Naive thymus-derived CD4-positive, alpha-beta T cell (primary cell): ENCODE results near the gene AP1B1. TPM values are rescaled to one million over a fixed set of nuclear protein-coding genes. Genes with fewer than 3 reads are reported as not detected.

ENCODE experiments used
- ATAC-seq: fragments of 150-1000 bp; cut with Tn5 transposase; 2 replicates; pipeline ENCODE4 v1.10.0; 2021; ENCODE audit warnings: mild to moderate bottlenecking, moderate library complexity
- CTCF ChIA-PET: fragments of 350-600 bp; sonication (Branson Sonifier 250); formaldehyde crosslinking; loops from one replicate; lab custom pipeline; 2021; ENCODE audit warnings: antibody characterized with exemption; lab: Charles Lee
- POLR2A ChIA-PET: fragments of 350-600 bp; sonication (Branson Sonifier 250); formaldehyde crosslinking; loops from one replicate; lab custom pipeline; 2021; ENCODE audit warnings: antibody characterized with exemption, inconsistent platforms; lab: Charles Lee
- DNase-seq, 9 donors: peaks; one replicate each; pipeline versions ENCODE4 v3.0.0 to v3.0.0-alpha.2; 2020 to 2022; ENCODE audit warnings: mixed read lengths in 1 of 9
- H3K27ac ChIP-seq: one replicate; pipeline ENCODE4 v1.7.0; 2013; ENCODE audit warnings: mild to moderate bottlenecking, low read depth, low read length, moderate library complexity
- H3K27me3 ChIP-seq, 2 donors: one replicate each; pipeline ENCODE4 v1.7.0; 2013; ENCODE audit warnings: low read length in 2 of 2, mild to moderate bottlenecking in 2 of 2, moderate library complexity in 2 of 2; ENCODE audit not compliant: control insufficient read depth in 2 of 2, insufficient read depth in 2 of 2
- H3K36me3 ChIP-seq, 3 experiments: 1 replicate in 2 of 3; 2 replicates in 1 of 3; pipeline ENCODE4 v1.7.0; 2013; ENCODE audit warnings: low read length in 3 of 3, mild to moderate bottlenecking in 3 of 3, moderate library complexity in 1 of 3; ENCODE audit not compliant: insufficient read depth in 3 of 3, control insufficient read depth in 2 of 3
- H3K4me1 ChIP-seq, 2 donors: one replicate each; pipeline ENCODE4 v1.7.0; 2013; ENCODE audit warnings: low read length in 2 of 2, mild to moderate bottlenecking in 2 of 2, moderate library complexity in 1 of 2; ENCODE audit not compliant: control insufficient read depth in 2 of 2, insufficient read depth in 2 of 2
- H3K4me3 ChIP-seq: 2 replicates; pipeline ENCODE4 v1.7.0; 2013; ENCODE audit warnings: mild to moderate bottlenecking, low read length
- H3K9me3 ChIP-seq, 3 experiments: 1 replicate in 2 of 3; 2 replicates in 1 of 3; pipeline ENCODE4 v1.7.0; 2013; ENCODE audit warnings: low read length in 3 of 3; ENCODE audit not compliant: control insufficient read depth in 2 of 3
- H3K27ac Mint-ChIP-seq, 9 donors: one replicate each; pipeline ENCODE4 v1.8.0; 2020 to 2022; ENCODE audit warnings: mixed read lengths in 9 of 9, mild to moderate bottlenecking in 8 of 9, moderate library complexity in 5 of 9, inconsistent platforms in 2 of 9
- H3K27me3 Mint-ChIP-seq, 5 donors: one replicate each; pipeline ENCODE4 v1.8.0; 2021 to 2022; ENCODE audit warnings: mixed read lengths in 5 of 5, mild to moderate bottlenecking in 1 of 5
- H3K36me3 Mint-ChIP-seq, 5 donors: one replicate each; pipeline ENCODE4 v1.8.0; 2020 to 2022; ENCODE audit warnings: mixed read lengths in 5 of 5, mild to moderate bottlenecking in 3 of 5, inconsistent platforms in 1 of 5
- H3K4me1 Mint-ChIP-seq, 7 donors: one replicate each; pipeline ENCODE4 v1.8.0; 2020 to 2022; ENCODE audit warnings: mixed read lengths in 7 of 7, mild to moderate bottlenecking in 3 of 7, inconsistent platforms in 1 of 7
- H3K4me3 Mint-ChIP-seq, 10 donors: one replicate each; pipeline ENCODE4 v1.8.0; 2020 to 2022; ENCODE audit warnings: mild to moderate bottlenecking in 10 of 10, mixed read lengths in 10 of 10, moderate library complexity in 6 of 10, inconsistent platforms in 2 of 10
- H3K9me3 Mint-ChIP-seq, 11 donors: one replicate each; pipeline ENCODE4 v1.8.0; 2020 to 2022; ENCODE audit warnings: mixed read lengths in 11 of 11, mild to moderate bottlenecking in 4 of 11, inconsistent platforms in 1 of 11, moderate library complexity in 1 of 11
- intact Hi-C, 2 donors: fragments of 100-400 bp; cut with micrococcal nuclease; formaldehyde crosslinking; loops; one replicate each; pipeline ENCODE4 v1.15.1; 2023
- polyA plus RNA-seq, 2 donors: library from polyadenylated mRNA; unstranded; fragments of 300-500 nt; fragmentation: Illumina TruSeq; gene quantifications; one replicate each; pipeline ENCODE4 v1.2.3, GENCODE V29; 2021
- total RNA-seq, 6 experiments: library from RNA in 5 of 6; stranded (reverse) in 5 of 6; gene quantifications; 1 replicate in 5 of 6; 2 replicates in 1 of 6; pipeline ENCODE4 v1.2.3 and lab custom pipeline; 2021 to 2026

Gene AP1B1
- total and polyA plus RNA-seq, 7 experiments from 2014 or later, result 15.0 to 77.7 (median 38.9) TPM

GRCh38 chr22:29307596-29308147, 80.7 kb downstream of the AP1B1 start:
- POLR2A ChIA-PET, result no interaction called here
- H3K4me1 Mint-ChIP-seq, result peaks cover 7 to 23% (median 13%) of the 10 kb centered on the region in 7 donors
- Histone ChIP-seq H3K36me3 (no peaks in the 10 kb centered on the region), H3K4me1 (peaks cover 3 to 10% of the 10 kb centered on the region in 2 donors), H3K27ac (no peak overlapping the region), H3K9me3 (no peaks in the 10 kb centered on the region), H3K27me3 (peaks cover 0 to 12% of the 10 kb centered on the region in 2 donors), H3K4me3 (no peak overlapping the region)
- no peaks in the 10 kb centered on the region for H3K36me3 Mint-ChIP-seq
- intact Hi-C loops, result loop anchor here in 1 of 2 donors (2.0 to 5.0 kb wide), 2 partner anchors 39 to 110 kb away; partner anchors contain the start of gene EWSR1
- no peak for ATAC-seq
- CTCF ChIA-PET, result no interaction called here
- peaks cover 13 to 28% (median 21%) of the 10 kb centered on the region in 5 donors for H3K27me3 Mint-ChIP-seq
- H3K27ac Mint-ChIP-seq, result no peak overlapping the region
- H3K4me3 Mint-ChIP-seq, result peak overlapping the region; percentile 72 to 93 (median 85)
- H3K9me3 Mint-ChIP-seq, result peaks cover 0 to 1% (median 0%) of the 10 kb centered on the region in 11 donors
- DNase-seq, result no peak

GRCh38 chr22:29306835-29307595, 81.4 kb downstream of the AP1B1 start:
- no peaks in the 10 kb centered on the region for H3K36me3 Mint-ChIP-seq
- peaks cover 0 to 1% (median 0%) of the 10 kb centered on the region in 11 donors for H3K9me3 Mint-ChIP-seq
- H3K4me1 ChIP-seq, result peaks cover 3 to 10% of the 10 kb centered on the region in 2 donors
- DNase-seq (peak in 2 of 9 donors; percentile 16 to 74), ATAC-seq (peak; percentile 30)
- H3K4me3 Mint-ChIP-seq, result peak overlapping the region; percentile 72 to 93 (median 85)
- no peaks in the 10 kb centered on the region for H3K36me3 ChIP-seq
- intact Hi-C loops, result loop anchor here in 1 of 2 donors (2.0 to 5.0 kb wide), 2 partner anchors 38 to 110 kb away; partner anchors contain the start of gene EWSR1
- peaks cover 7 to 21% (median 12%) of the 10 kb centered on the region in 7 donors for H3K4me1 Mint-ChIP-seq
- peak overlapping the region; percentile 55 for H3K4me3 ChIP-seq
- no peaks in the 10 kb centered on the region for H3K9me3 ChIP-seq
- CTCF ChIA-PET, result interaction anchor here (0.6 kb wide), 1 partner anchor 80 kb away, joined by 5 read pairs; no protein-coding TSS in a partner anchor
- no peak overlapping the region for H3K27ac ChIP-seq
- H3K27me3 ChIP-seq, result peaks cover 0 to 12% of the 10 kb centered on the region in 2 donors
- no peak overlapping the region for H3K27ac Mint-ChIP-seq
- H3K27me3 Mint-ChIP-seq, result peaks cover 6 to 22% (median 15%) of the 10 kb centered on the region in 5 donors
- POLR2A ChIA-PET, result no interaction called here

- Mint-ChIP-seq H3K4me1 (peaks cover 7 to 24% (median 12%) of the 10 kb centered on the region in 7 donors), H3K27me3 (peaks cover 5 to 21% (median 14%) of the 10 kb centered on the region in 5 donors), H3K27ac (peak within 1 kb of the TSS in 3 of 9 donors; percentile 21 to 67 (median 46)), H3K36me3 (peaks cover 0 to under 1% (median 0%) of the 10 kb centered on the region in 5 donors), H3K4me3 (peak within 1 kb of the TSS; percentile 75 to 93 (median 85)), H3K9me3 (peaks cover 0 to 1% (median 0%) of the 10 kb centered on the region in 11 donors)
- peaks cover 3 to 10% of the 10 kb centered on the region in 2 donors for H3K4me1 ChIP-seq
- POLR2A ChIA-PET, result no interaction called here
- H3K9me3 ChIP-seq, result no peaks in the 10 kb centered on the region
- H3K4me3 ChIP-seq, result peak within 1 kb of the TSS; percentile 55
- peak; percentile 48 for ATAC-seq
- peaks cover 0 to 12% of the 10 kb centered on the region in 2 donors for H3K27me3 ChIP-seq
- no peak within 1 kb of the TSS for H3K27ac ChIP-seq
- DNase-seq, result peak in 3 of 9 donors; percentile 24 to 69 (median 45)
- intact Hi-C loops, result loop anchor here in 1 of 2 donors (2.0 to 5.0 kb wide), 2 partner anchors 38 to 111 kb away; partner anchors contain the start of gene EWSR1
- H3K36me3 ChIP-seq, result no peaks in the 10 kb centered on the region
- CTCF ChIA-PET, result no interaction called here
Observed at GRCh38 chr22:29306175-29306834, 82.1 kb downstream of the AP1B1 start, which contains the start of gene GAS2L1. Gene GAS2L1, plus strand, starts transcription at chr22:29306650. Its CDS starts 1,456 bp downstream, at chr22:29308106.

- Histone ChIP-seq H3K36me3 (peaks cover 0 to 2% (median 0%) of the 10 kb centered on the region in 3 experiments), H3K9me3 (no peaks in the 10 kb centered on the region), H3K27me3 (peaks cover 0 to 8% of the 10 kb centered on the region in 2 donors), H3K4me1 (peaks cover 3 to 10% of the 10 kb centered on the region in 2 donors), H3K4me3 (peak overlapping the region; percentile 55), H3K27ac (no peak overlapping the region)
- H3K27me3 Mint-ChIP-seq, result peaks cover 5 to 21% (median 12%) of the 10 kb centered on the region in 5 donors
- peak overlapping the region in 1 of 9 donors; percentile 9 for H3K27ac Mint-ChIP-seq
- peaks cover 9 to 26% (median 12%) of the 10 kb centered on the region in 7 donors for H3K4me1 Mint-ChIP-seq
- intact Hi-C loops, result loop anchor here in 1 of 2 donors (2.0 to 5.0 kb wide), 2 partner anchors 37 to 111 kb away; partner anchors contain the start of gene EWSR1
- peak overlapping the region; percentile 50 to 84 (median 76) for H3K4me3 Mint-ChIP-seq
- ChIA-PET POLR2A (no interaction called here), CTCF (no interaction called here)
- no peak for DNase-seq
- peaks cover 0 to 1% (median 0%) of the 10 kb centered on the region in 11 donors for H3K9me3 Mint-ChIP-seq
- ATAC-seq, result no peak
- peaks cover 0 to 6% (median 4%) of the 10 kb centered on the region in 5 donors for H3K36me3 Mint-ChIP-seq
Observed at GRCh38 chr22:29305836-29306174, 82.6 kb downstream of the AP1B1 start.

GRCh38 chr22:29302681-29303465, 85.5 kb downstream of the AP1B1 start:
- Mint-ChIP-seq H3K36me3 (peaks cover 5 to 27% (median 12%) of the 10 kb centered on the region in 5 donors), H3K4me1 (peaks cover 9 to 25% (median 12%) of the 10 kb centered on the region in 7 donors), H3K27ac (peak overlapping the region in 1 of 9 donors; percentile 41), H3K9me3 (peaks cover 0 to 1% (median 0%) of the 10 kb centered on the region in 11 donors), H3K27me3 (peaks cover 5 to 21% (median 12%) of the 10 kb centered on the region in 5 donors), H3K4me3 (no peak overlapping the region)
- H3K4me3 ChIP-seq, result no peak overlapping the region
- intact Hi-C loops, result loop anchor here in 1 of 2 donors (5.0 kb wide), 1 partner anchor 36 kb away; the partner anchor contains the start of genes EWSR1 and RHBDD3
- no peak overlapping the region for H3K27ac ChIP-seq
- ChIA-PET CTCF (no interaction called here), POLR2A (no interaction called here)
- peaks cover 0 to 7% of the 10 kb centered on the region in 2 donors for H3K27me3 ChIP-seq
- peaks cover 9 to 29% (median 12%) of the 10 kb centered on the region in 3 experiments for H3K36me3 ChIP-seq
- H3K9me3 ChIP-seq, result no peaks in the 10 kb centered on the region
- H3K4me1 ChIP-seq, result peaks cover 3 to 10% of the 10 kb centered on the region in 2 donors
- ATAC-seq (no peak), DNase-seq (no peak)
